A673 (cell line): ENCODE data around the gene PANX2. TPM values are rescaled to one million over a fixed set of nuclear protein-coding genes. Genes with fewer than 3 reads are reported as not detected.

Experiments
- BruUV-seq: library from RNA; stranded (reverse); fragments of 400-500 nt; replicated peaks from 2 replicates; lab custom pipeline; 2021; lab: Mats Ljungman, UMichigan
- CTCF ChIA-PET: fragments of 300-600 bp; sonication (Branson Sonifier 250); formaldehyde crosslinking; loops from one replicate; lab custom pipeline; 2022; ENCODE audit warnings: antibody characterized with exemption; lab: Charles Lee
- POLR2A ChIA-PET: fragments of 300-600 bp; sonication (Branson Sonifier 250); formaldehyde crosslinking; loops from one replicate; lab custom pipeline; 2022; ENCODE audit warnings: antibody characterized with exemption; ENCODE audit not compliant: low non-redundant PET; lab: Charles Lee
- DNase-seq: peaks from one replicate; pipeline ENCODE4 v3.0.0-alpha.2; 2015; ENCODE audit warnings: low spot score
- H3K27ac ChIP-seq: fragments of 200-600 bp; sonication (generic); 2 replicates; pipeline ENCODE4 v1.5.1; 2016; ENCODE audit warnings: mixed run types, low read depth, mild to moderate bottlenecking, mixed read lengths, antibody characterized with exemption, low read length; ENCODE audit not compliant: poor library complexity, severe bottlenecking
- H3K27me3 ChIP-seq: fragments of 200-600 bp; sonication (generic); replicated peaks from 2 replicates; pipeline ENCODE4 v1.6.1; 2017; ENCODE audit warnings: mixed run types, low read depth, mild to moderate bottlenecking, mixed read lengths, antibody characterized with exemption, low read length; ENCODE audit not compliant: insufficient read depth, poor library complexity
- H3K36me3 ChIP-seq: fragments of 200-600 bp; sonication (generic); 2 replicates; pipeline ENCODE4 v1.6.1; 2016; ENCODE audit warnings: mixed run types, mild to moderate bottlenecking, mixed read lengths, antibody characterized with exemption, low read length; ENCODE audit not compliant: insufficient read depth, poor library complexity, severe bottlenecking
- H3K4me1 ChIP-seq: fragments of 200-600 bp; sonication (generic); 2 replicates; pipeline ENCODE4 v1.6.1; 2017; ENCODE audit warnings: mixed run types, mild to moderate bottlenecking, mixed read lengths, antibody characterized with exemption, low read length; ENCODE audit not compliant: insufficient read depth, poor library complexity, severe bottlenecking
- H3K4me3 ChIP-seq: fragments of 200-600 bp; sonication (generic); 2 replicates; pipeline ENCODE4 v1.5.1; 2016; ENCODE audit warnings: low read depth, mixed run types, mild to moderate bottlenecking, mixed read lengths, low read length; ENCODE audit not compliant: poor library complexity, severe bottlenecking
- H3K9me3 ChIP-seq: fragments of 200-600 bp; sonication (generic); 2 replicates; pipeline ENCODE4 v1.6.1; 2016; ENCODE audit warnings: mixed run types, low read depth, mild to moderate bottlenecking, mixed read lengths, antibody characterized with exemption, low read length; ENCODE audit not compliant: poor library complexity, severe bottlenecking
- EZH2 ChIP-seq: fragments of 200-600 bp; sonication (generic); IDR thresholded peaks from 2 replicates; pipeline ENCODE4 v1.6.1; 2017; ENCODE audit warnings: borderline replicate concordance, low read depth, mild to moderate bottlenecking, mixed read lengths, antibody characterized with exemption, low read length; ENCODE audit not compliant: poor library complexity, severe bottlenecking
- intact Hi-C: fragments of 100-400 bp; cut with micrococcal nuclease; formaldehyde crosslinking; loops from one replicate; pipeline ENCODE4 v1.10.0; 2022; ENCODE audit not compliant: unreplicated experiment
- total RNA-seq: library from RNA; stranded (reverse); gene quantifications from 2 replicates; pipeline ENCODE4 v1.2.3, GENCODE V29; 2021
- TF ChIP-seq, protein P1 (sequence below): fragments of 300-800, 200-600 bp; sonication (generic); conservative IDR thresholded peaks from 2 replicates; pipeline ENCODE4 v1.5.1; 2017; ENCODE audit warnings: low read depth, mild to moderate bottlenecking, antibody characterized with exemption, low read length, moderate library complexity, mixed read lengths

The PANX2 gene
- total RNA-seq, 1 experiment from 2014 or later, result 7.6 TPM

DNA sequence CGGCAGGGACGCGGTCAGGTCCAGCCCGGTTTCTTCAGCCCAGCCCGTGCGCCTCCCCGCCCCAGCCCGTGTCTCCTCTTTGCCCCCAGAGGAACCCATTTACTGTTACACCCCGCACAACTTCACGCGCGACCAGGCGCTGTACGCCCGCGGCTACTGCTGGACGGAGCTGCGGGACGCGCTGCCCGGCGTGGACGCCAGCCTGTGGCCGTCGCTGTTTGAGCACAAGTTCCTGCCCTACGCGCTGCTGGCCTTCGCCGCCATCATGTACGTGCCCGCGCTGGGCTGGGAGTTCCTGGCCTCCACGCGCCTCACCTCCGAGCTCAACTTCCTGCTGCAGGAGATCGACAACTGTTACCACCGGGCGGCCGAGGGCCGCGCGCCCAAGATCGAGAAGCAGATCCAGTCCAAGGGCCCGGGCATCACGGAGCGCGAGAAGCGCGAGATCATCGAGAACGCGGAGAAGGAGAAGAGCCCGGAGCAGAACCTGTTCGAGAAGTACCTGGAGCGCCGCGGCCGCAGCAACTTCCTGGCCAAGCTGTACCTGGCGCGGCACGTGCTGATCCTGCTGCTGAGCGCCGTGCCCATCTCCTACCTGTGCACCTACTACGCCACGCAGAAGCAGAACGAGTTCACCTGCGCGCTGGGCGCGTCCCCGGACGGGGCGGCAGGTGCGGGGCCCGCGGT lies 6.5 kb downstream of the PANX2 start:
- H3K36me3 ChIP-seq, result no peaks in the 10 kb centered on the region
- BruUV-seq, result no TSS peak
- H3K4me3 ChIP-seq, result no peak overlapping the region
- H3K4me1 ChIP-seq, result no peaks in the 10 kb centered on the region
- TF ChIP-seq, protein P1, sequence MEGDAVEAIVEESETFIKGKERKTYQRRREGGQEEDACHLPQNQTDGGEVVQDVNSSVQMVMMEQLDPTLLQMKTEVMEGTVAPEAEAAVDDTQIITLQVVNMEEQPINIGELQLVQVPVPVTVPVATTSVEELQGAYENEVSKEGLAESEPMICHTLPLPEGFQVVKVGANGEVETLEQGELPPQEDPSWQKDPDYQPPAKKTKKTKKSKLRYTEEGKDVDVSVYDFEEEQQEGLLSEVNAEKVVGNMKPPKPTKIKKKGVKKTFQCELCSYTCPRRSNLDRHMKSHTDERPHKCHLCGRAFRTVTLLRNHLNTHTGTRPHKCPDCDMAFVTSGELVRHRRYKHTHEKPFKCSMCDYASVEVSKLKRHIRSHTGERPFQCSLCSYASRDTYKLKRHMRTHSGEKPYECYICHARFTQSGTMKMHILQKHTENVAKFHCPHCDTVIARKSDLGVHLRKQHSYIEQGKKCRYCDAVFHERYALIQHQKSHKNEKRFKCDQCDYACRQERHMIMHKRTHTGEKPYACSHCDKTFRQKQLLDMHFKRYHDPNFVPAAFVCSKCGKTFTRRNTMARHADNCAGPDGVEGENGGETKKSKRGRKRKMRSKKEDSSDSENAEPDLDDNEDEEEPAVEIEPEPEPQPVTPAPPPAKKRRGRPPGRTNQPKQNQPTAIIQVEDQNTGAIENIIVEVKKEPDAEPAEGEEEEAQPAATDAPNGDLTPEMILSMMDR, result no peak
- no peak for TF ChIP-seq EZH2
- H3K27me3 ChIP-seq, result no peaks in the 10 kb centered on the region
- no peaks in the 10 kb centered on the region for H3K9me3 ChIP-seq
- no peak overlapping the region for H3K27ac ChIP-seq
- DNase-seq, result no peak
- intact Hi-C loops, result no loop called here
- ChIA-PET CTCF (interaction anchor here (0.6 kb wide), 1 partner anchor 27 kb away, joined by 5 read pairs; no protein-coding TSS in a partner anchor), POLR2A (no interaction called here)

DNA sequence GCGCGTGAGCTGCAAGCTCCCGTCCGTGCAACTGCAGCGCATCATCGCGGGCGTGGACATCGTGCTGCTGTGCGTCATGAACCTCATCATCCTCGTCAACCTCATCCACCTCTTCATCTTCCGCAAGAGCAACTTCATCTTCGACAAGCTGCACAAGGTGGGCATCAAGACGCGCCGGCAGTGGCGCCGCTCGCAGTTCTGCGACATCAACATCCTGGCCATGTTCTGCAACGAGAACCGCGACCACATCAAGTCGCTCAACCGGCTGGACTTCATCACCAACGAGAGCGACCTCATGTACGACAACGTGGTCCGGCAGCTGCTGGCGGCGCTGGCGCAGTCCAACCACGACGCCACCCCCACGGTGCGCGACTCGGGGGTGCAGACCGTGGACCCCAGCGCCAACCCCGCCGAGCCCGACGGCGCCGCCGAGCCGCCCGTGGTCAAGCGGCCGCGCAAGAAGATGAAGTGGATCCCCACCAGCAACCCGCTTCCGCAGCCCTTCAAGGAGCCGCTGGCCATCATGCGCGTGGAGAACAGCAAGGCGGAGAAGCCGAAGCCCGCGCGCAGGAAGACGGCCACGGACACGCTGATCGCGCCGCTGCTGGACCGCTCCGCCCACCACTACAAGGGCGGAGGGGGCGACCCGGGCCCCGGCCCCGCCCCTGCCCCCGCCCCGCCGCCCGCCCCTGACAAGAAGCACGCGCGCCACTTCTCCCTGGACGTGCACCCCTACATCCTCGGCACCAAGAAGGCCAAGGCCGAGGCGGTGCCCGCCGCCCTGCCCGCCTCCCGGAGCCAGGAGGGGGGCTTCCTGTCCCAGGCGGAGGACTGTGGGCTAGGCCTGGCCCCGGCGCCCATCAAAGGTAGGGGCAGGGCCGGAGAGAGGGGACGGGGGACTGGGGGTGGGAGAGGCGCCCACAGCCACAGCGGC lies 7.3 kb downstream of the PANX2 start:
- Histone ChIP-seq H3K27me3 (no peaks in the 10 kb centered on the region), H3K36me3 (no peaks in the 10 kb centered on the region), H3K27ac (no peak overlapping the region), H3K4me1 (no peaks in the 10 kb centered on the region), H3K9me3 (no peaks in the 10 kb centered on the region), H3K4me3 (no peak overlapping the region)
- BruUV-seq, result no TSS peak
- CTCF ChIA-PET, result interaction anchor here (0.5 kb wide), 1 partner anchor 29 kb away, joined by 3 read pairs; no protein-coding TSS in a partner anchor
- intact Hi-C loops, result no loop called here
- DNase-seq, result no peak
- TF ChIP-seq, protein P1, result no peak
- no peak for TF ChIP-seq EZH2
- POLR2A ChIA-PET, result no interaction called here

DNA sequence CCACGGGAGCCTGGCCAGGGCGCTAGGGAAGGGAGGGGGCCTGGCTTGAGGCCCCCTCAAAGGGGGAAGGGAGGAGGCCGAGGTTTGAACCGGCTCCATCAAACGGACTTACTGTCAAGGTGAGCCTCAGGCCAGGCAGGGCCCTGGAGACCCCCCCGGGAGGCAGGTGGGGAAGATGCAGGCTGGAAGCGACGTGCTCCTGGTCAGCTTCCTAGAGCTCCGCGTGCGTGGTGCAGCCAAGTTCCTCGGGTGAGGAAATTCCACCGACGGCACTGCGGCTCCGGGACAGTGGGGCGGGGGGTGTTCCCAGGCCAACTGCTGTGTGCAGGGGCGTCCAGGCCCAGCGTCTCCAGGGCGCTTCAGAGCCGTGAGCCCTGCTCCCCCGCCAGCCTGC lies 7.9 kb downstream of the PANX2 start:
- H3K4me1 ChIP-seq, result no peaks in the 10 kb centered on the region
- no peaks in the 10 kb centered on the region for H3K27me3 ChIP-seq
- BruUV-seq, result no TSS peak
- H3K27ac ChIP-seq, result no peak overlapping the region
- no peaks in the 10 kb centered on the region for H3K36me3 ChIP-seq
- intact Hi-C loops, result no loop called here
- POLR2A ChIA-PET, result no interaction called here
- TF ChIP-seq, protein P1, result no peak
- no peak for TF ChIP-seq EZH2
- H3K9me3 ChIP-seq, result no peaks in the 10 kb centered on the region
- H3K4me3 ChIP-seq, result no peak overlapping the region
- no peak for DNase-seq
- CTCF ChIA-PET, result interaction anchor here (0.5 kb wide), 1 partner anchor 30 kb away, joined by 3 read pairs; no protein-coding TSS in a partner anchor
